Transverse colon (tissue), 3 donors: ENCODE data around the gene SRPK2.

Experiments used
- CTCF ChIP-seq, 5 experiments: fragments of 200-600 bp in 3 of 5; fragments of 450-650 bp in 2 of 5; sonication (generic) in 3 of 5; IDR thresholded peaks; 1 replicate in 2 of 5; 2 replicates in 3 of 5; pipeline ENCODE4 v1.5.1; 2016 to 2017; ENCODE audit warnings: antibody characterized with exemption in 5 of 5, inconsistent platforms in 3 of 5, mild to moderate bottlenecking in 2 of 5, moderate library complexity in 1 of 5
- EP300 ChIP-seq: sonication (generic); formaldehyde crosslinking; IDR thresholded peaks from one replicate; pipeline ENCODE4 v1.6.1; 2017; ENCODE audit warnings: antibody characterized with exemption, low read depth

GRCh38 chr7:105112440-105113418 lies 276.0 kb downstream of the SRPK2 start:
- TF ChIP-seq CTCF (IDR thresholded peaks at IDR 0.05): no peak
- TF ChIP-seq EP300: no peak
